IPS-NIHi7 (cell line): Measurements from ENCODE around the gene RAB20.
A peak's percentile ranks its signal among the peaks of the same experiment; 100 is the strongest.
"Not testable (repeated sequence)": the region's sequence is repeated elsewhere in the genome, so short reads cannot be mapped to it uniquely, and the experiment has no call there.

ENCODE experiments used
- DNase-seq: peaks from one replicate; pipeline ENCODE4 v3.0.0; 2012; ENCODE audit warnings: mixed read lengths; ENCODE audit errors: extremely low spot score

Gene RAB20, protein sequence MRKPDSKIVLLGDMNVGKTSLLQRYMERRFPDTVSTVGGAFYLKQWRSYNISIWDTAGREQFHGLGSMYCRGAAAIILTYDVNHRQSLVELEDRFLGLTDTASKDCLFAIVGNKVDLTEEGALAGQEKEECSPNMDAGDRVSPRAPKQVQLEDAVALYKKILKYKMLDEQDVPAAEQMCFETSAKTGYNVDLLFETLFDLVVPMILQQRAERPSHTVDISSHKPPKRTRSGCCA

DNA sequence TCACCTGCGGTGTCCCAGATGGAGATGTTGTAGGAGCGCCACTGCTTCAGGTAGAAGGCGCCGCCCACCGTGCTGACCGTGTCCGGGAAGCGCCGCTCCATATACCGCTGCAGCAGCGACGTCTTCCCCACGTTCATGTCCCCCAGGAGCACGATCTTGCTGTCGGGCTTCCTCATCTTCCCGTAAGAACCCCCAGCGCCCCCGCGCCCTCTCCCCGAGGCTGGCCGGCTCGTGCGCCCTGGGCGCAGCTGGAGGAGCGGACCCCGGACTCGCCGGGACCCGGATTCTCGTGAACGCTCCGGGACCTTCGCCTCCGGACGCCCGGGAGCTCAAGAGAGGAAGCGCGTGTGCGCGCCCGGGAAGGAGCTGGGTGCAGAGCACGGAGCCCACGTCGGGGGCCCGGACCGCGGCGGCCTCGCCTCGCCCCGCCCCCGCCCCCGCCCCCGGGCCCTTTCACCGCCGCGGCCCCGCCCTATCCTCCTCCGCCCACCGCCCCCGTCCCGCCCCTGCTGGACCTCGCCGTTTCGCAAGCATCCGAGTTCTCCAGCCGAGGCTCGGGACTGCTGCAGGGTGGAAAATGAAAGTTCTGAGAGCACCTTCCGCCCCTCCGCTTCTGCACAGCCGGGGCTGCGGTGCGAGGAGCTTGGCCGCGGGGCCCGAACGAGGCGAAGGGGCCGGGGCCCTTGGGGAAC lies at the start of gene RAB20:
Gene RAB20 (minus strand): TSS at position 379 of the 692 bp plus-strand sequence. CDS start 203 bp downstream, at position 176.
- DNase-seq, result peak; percentile 92

DNA sequence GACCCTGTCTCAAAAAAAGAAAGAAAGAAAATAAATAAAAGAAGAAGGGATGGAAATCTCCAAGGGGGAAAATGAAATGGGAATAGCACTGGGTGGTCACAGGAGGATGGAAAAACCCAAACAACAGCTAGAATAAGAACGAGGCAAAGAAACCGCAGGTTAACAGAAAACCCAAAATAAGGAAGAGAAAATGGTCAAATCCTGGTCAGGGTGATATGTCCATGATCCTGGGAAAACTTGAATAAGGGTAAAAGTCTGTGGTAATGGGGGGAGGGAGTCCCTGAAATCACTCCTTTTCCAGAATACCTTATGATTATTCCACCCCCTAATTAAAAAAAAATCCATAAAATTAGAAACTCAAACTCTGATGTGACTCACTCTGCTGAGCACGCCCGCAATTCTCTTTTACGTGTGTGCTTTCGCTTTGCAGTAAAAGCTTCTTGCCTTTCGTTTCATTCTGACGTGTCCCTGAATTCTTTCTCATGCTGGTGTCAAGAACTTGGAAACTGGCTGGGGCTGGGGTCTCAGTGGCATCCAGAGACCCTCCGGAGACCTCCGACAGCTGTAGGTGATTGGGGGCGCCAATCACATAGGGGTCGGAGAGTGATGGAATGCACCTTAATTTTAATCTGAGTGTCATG lies 49.6 kb upstream of the RAB20 start:
- no peak for DNase-seq

DNA sequence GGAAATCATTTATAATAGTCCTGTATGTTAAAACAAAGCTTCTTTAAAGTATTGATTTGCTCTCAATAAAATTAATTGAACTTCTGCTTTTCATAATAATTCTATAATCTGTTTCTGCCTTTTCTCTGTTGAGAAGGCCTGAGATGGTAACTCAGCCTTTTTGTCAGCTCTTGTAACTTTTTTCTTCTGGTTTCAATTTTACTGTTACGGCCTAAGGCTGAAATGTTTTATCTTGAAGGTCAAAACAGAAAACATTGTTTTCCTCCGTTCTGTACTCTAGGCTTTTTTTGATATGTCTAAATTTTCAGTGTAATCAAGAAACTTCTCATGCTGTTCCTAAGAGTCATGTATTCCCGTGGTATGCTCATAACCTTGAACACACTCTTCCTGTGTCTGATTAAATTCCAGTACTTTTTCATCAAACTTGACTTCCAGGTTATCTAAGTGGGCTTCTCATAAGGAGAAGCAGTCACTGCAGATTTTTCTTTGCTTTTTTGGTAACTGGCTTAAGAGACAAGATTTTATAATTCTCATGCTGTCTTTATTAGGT lies 46.2 kb upstream of the RAB20 start:
- no peak for DNase-seq

DNA sequence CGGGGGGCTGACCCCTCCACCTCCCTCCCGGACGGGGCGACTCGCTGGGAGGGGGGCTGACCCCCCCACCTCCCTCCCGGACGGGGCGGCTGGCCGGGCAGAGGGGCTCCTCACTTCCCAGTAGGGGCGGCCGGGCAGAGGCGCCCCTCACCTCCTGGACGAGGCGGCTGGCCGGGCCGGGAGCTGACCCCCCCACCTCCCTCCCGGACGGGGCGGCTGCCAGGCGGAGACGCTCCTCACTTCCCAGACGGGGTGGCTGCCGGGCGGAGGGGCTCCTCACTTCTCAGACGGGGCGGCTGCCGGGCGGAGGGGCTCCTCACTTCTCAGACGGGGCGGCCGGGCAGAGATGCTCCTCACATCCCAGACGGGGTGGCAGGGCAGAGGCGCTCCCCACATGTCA lies 44.8 kb upstream of the RAB20 start:
- not testable (repeated sequence) for DNase-seq

DNA sequence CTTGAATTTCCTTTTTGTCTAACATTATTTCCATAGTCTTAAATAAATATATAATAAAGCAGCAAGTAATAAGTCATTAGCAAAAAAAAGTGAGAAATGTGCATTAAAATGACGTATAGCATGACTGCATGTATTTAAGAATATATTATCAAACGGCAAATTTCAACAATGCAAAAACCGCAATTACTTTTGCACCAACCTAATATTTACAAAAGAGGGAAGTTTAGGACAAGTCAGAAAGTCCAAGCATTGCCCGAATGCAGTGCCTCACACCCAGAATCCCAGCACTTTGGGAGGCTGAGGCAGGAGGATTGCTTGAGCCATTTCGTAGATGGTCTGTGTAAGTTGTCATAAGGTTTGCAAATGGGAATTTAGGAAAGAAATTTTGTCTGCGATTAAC lies 43.6 kb upstream of the RAB20 start:
- DNase-seq, result no peak

DNA sequence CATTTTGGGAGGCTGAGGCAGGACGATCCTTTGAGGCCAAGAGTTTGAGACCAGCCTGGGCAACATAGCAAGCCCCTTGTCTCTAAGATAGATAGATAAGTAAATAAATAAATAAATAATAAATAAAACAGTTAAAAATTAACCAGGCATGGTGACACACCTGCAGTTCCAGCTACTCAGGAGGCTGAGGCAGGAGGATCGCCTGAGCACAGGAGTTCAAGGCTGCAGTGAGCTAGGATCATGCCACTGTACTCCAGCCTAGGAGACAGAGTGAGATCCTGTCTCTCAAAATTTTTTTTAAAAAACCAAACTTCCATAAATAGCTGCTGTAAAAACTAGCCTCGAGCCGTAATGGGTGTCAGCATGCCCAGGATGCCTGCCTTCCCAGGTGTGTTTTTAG lies 39.5 kb upstream of the RAB20 start:
- DNase-seq, result no peak

DNA sequence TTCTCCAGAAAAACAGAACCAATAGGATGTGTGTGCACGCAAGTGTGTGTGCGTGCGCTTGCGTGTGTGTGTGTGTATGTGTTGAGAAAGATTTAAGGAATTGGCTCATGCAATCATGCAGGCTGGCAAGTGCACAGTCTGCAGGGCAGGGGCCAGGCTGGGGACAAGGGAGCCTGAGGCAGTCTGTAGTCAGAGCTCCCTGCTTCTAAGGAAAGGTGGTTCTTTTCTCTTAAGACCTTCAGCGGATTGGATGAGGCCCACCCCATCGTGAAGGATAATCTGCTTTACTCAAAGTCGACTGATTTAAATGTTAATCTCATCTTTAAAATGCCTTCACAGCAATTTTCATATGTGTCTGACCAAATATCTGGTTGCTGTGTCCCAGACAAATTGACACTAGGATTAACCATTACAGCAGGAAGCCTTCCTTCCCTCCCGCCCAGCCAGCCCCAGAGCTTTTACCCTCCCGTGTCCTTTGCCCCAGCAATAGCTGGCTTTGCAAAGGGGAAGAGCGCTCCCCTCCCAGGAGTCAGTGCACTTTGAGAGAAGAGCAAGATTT lies 38.8 kb upstream of the RAB20 start:
- DNase-seq, result no peak

DNA sequence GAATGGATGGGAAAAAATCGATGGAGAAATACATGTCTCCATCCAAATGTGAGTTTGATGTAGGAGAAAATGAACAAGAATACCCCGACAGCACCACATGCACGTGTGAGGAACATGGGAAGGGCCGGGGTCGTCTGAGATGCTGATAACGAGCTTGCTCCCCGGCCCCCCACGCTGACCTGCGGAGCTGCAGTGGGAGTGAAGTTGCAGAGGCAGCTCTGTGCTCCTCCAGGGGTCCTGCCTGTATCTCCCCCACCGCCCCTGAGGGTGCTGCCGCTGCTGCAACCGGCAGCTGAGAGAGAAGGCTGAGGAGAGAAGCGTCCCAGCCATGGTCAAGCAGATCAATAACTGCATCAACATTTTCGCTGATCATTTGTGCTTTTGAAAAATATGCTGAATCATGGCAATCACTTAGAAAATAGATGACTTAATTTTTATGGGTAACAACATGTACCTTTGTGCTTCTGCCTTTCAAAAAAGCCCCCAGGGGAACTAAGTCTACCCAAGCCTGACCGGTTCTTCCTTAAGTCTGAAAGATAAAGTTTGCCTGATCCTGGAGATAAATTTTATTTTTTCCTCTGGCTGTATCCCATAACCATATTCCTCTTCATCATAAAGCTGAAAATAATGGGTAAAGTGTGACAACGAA lies 35.6 kb upstream of the RAB20 start:
- DNase-seq, result no peak

DNA sequence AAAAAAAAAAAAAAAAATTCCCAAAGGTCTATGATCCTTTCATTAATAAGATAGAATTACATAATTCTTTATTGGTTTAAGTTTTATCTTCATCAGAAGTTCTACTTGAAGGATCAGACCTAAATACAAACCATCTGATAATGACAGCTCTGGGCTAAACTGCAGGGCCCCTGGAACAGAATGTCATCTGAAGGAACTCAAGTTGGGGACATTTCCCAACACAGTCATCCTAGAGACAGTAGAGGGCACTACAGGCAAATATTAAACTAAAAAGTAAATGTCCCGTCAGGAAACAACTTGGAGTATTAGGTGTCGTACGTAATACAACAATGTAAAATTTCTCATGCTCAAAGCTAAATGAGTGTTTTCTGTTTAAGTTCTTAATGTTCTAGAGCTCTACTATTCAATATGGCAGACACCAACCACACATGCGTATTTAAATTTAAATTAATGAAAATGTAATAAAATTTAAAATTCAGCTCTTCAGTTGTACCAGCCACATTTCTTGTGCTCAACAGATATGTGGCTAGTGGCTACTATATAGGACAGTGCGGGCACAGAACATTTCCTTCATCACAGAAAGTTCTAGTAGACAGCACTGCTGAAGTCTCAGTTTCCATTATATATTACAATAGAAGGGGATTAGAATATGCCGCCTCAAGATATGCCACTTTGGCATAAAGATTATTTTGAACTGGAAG lies 32.1 kb upstream of the RAB20 start:
- DNase-seq, result peak; percentile 66

DNA sequence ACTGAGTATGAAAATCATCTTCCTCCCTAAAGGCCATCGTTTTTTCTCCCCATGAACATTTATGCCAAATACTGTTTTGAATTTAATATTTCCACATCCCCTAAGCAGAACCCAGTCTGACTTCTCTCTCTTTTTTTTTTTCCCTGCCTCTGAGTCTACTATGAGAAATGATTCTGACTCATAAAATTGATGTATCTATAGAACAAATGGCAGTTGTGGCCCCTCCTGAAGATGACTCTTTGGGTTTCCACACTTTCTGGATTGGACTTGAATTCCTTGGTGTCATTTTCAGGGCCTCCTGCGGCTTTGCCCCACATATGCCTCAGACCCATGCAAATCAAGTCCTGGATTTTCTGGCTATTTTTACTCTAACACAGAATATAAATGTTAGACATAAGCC lies 31.1 kb upstream of the RAB20 start:
- no peak for DNase-seq

DNA sequence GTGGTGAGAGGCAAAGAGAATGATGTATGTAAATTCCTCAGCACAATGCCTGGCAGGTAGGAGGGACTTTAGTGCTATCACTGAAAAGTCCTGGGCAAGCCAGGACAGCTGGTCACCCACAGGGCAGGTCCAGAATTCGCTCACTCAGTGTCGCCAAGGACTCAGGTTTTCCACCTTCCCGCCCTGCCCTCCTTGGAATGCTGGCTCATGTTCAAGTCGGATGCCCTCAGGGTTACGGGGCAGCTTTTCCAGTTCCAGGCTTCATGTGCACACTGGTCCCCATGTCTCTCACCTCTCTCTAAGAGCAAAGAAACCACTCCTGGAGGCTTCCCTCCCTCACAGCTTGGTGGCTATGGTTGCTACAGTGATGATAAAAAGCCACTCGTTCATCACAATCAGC lies 29.1 kb upstream of the RAB20 start:
- no peak for DNase-seq

DNA sequence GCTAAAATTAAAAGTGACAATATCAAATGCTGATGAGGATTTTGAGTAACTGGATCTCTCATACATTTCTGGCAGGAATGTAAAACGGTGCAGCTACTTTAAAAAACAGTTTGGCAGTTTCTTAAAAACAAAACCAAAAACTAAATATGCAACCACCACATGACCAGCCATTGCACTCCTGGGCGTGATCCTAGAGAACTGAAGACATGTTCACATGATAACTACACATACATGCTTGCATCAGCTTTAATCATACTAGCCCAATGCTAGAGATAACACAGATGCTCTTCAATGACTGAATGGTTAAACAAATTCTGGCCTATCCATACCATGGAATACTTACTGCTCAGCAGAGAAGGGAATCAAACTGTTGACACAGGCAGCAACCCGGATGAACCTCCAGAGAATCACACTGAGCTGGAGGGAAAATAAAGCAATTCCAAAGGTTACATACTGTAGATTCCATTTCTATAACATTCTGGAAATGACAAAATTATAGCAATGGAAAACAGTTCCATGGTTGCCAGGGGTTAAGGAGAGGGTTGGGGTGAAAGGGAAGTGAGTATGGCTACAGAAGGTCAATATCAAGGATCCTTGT lies 28.4 kb upstream of the RAB20 start:
- no peak for DNase-seq

DNA sequence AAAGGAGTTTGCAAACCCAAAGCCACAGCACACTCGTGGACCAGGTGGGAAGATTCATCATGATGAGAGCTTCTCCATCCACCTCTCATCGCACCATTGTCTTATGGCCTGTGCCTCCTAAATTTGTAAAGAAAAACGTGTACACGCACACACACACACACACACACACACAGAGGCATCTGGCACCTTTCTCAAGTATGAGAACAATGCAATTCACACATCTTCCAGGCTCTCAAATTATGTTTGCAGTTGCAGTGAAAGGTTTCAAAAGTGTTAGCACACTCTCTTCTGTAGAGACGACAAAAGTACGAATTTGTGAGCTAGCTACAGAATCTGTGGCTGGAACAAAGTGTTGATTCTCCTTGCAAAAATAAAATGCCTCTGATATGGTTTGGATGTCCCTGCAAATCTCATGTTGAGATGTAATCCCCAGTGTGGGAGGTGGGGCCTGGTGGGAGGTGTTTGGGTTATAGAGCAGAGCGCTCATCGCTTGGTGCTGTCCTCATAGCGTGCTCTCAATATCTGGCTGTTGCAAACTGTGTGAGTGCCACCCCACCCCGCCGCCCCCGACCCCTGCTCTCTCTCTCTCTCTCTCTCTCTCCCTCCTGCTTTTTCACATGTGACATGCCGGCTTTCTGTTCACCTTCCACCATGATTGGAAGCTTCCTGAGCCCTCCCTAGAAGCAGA lies 21.8 kb upstream of the RAB20 start:
- DNase-seq, result no peak

DNA sequence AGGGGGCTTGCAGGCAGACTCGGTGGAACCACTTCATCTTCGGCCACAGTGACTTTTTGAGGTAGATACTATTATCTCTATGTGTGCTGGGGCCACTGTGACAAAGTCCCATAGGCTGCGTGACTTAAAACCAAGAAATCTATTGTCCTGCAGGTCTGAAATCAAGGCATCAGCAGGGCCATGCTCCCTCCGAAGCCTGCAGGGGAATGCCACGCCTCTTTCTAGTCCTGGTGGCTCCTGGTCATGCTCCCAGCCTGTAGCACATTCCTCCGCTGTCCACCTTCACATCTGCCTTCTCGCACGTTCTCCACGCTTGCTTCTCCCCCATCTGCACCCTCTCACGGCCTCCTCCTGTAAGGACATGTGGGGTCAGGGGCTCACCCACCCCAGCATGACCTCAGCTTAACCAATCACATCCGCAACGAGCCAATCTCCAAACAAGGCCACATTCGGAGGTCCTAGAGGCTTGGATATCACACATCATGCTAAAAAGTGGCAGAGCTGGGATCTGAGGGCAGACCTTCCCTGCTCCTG lies 21.0 kb upstream of the RAB20 start:
- no peak for DNase-seq

DNA sequence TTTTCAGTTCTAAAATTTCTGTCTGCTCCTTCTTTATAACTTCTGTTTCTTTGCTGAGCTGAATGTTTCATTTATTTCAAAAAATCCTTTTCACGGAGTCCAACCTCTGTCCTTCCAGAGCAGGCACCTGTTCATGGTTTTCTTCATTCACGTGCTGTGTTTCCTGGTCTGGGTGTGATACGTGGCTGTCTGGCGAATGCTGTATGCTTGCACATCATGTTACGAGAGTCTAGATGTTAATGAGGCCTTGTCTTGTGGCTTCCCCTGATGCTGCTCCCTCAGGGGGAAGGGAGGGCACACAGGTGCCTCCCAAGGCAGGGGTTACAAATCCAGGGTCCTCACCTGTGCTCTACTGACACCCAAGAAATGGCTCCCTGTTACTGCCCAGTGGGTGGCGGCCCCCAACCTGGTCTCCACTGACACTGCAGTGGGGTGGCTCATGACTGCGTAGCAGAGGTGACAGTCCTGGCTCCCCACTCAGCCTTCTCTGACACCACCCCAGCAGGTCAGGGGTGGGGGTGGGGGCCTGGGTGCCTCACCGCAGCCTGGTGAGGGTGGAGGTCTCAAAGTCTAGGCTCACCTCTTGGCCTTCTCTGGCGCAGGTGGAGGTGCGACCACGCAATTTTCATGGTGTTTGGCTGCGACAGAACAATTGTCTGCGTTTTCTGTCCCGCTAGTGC lies 20.1 kb upstream of the RAB20 start:
- no peak for DNase-seq

DNA sequence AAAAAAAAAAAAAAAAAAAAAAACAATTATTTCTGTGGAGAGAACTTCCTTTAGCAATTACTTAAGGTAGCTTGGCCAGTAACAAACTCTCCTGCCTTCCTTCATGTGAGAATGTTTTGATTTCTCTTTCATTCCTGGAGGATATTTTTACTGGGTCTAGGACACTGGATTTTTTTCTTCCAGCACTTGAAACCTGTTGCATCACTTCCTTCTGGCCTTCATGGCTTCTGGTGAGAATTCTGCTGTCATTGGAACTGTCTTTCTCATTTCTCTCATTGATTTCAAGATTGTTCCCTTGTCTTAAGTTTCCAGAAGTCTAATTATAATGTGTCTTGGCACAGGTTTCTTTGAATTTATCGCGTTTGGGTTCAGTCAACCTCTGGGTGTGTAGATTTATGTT lies 19.3 kb upstream of the RAB20 start:
- DNase-seq, result no peak

DNA sequence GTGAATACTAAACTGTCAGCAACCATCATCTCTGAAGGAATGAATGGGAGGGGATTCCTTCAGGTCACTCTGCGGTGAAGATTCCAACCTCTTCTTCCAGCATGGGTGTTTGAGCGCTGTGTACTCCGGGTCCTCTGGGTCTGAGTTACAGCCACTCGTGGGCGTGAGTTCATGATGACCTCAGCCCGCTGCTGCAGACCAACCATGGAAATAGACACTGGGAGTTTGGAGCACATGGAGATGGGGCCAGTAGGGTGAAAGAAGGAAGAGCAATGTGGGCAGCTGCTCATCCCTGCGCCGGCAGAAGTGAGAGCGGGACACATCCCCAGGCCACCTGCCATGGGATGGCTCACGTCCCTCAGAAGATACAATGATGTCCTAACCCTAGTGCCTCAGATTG lies 16.8 kb upstream of the RAB20 start:
- DNase-seq, result no peak

DNA sequence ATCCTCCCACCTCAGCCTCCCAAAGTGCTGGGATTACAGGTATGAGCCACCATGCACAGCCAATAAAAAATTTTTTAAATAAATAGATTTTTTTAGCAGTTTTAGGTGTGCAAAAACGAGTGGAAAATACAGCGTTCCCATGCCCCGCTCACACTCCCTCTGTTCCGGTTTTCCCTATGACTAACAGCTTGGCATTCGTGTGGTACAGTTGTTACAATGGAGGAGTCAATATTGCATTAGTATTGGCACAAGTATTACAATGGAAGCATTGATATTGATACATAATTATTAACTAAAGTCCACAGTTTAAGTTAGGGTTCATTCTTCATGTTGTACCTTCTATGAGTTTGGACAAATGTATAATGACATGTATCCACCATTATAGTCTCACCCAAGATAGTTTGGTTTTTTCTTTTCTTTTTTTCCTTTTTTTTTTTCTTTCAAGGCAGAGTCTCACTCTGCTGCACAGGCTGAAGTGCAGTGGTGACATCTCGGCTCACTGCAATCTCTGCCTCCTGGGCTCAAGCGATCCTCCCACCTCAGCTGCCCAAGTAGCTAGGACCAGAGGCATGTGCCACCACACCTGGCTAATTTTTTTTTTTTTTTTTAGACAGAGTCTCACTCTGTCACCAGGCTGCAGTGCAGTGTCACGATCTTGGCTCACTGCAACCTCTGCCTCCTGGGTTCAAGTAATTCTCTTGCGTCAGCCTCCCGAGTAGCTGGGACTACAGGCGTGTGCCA lies 15.4 kb upstream of the RAB20 start:
- DNase-seq, result no peak

DNA sequence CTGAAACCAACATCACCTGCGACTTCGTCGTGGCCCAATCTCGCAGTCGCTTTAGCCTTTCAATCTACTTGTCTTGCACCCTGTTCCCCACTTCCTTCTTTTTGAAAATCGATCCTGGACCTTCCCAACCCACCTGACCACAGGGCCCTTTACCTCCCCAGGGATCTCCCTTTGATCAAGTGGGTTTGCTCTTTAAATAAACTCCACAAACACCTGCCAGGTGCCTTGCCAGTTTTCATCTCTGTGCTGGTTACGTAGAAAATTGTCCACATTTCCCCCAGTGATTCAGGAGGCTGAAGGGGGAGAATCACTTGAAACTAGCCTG lies 14.5 kb upstream of the RAB20 start:
- DNase-seq, result no peak
